HepG2 (cell line): Measurements from ENCODE around the gene LRATD1. TPM values are rescaled to one million over a fixed set of nuclear protein-coding genes. Genes with fewer than 3 reads are reported as not detected.
A peak's percentile ranks its signal among the peaks of the same experiment; 100 is the strongest.

Experiments
- ATAC-seq: fragments of 200-7000 bp; cut with Tn5 transposase; 3 replicates; pipeline ENCODE4 v1.9.1; 2020; ENCODE audit warnings: mild to moderate bottlenecking, moderate library complexity
- BruUV-seq: library from RNA; stranded (reverse); fragments of 400-500 nt; replicated peaks from 2 replicates; lab custom pipeline; 2021; lab: Mats Ljungman, UMichigan
- CTCF ChIA-PET: fragments of 300-600 bp; formaldehyde crosslinking; extraction: SDS; loops from one replicate; lab custom pipeline; 2021; ENCODE audit warnings: low total read pairs, inconsistent platforms, low intra/inter-chr PET ratio; lab: Yijun Ruan, JAX
- POLR2A ChIA-PET: fragments of 350-600 bp; sonication (Branson Sonifier 250); formaldehyde crosslinking; loops from one replicate; lab custom pipeline; 2020; ENCODE audit warnings: antibody characterized with exemption, inconsistent platforms; lab: Yijun Ruan, JAX
- DNase-seq: peaks from one replicate; pipeline ENCODE4 v3.0.0-alpha.2; 2015; ENCODE audit warnings: low spot score
- FAIRE-seq: peaks from 3 replicates; lab custom pipeline; 2011; peaks lifted over from hg19 to GRCh38; lab: Jason Lieb, UNC
- H2AFZ ChIP-seq: one replicate; pipeline ENCODE4 v1.6.1; 2011; ENCODE audit warnings: low read length, inconsistent platforms
- H3K27ac ChIP-seq: fragments of 300-600 bp; 3 replicates; pipeline ENCODE4 v1.8.0; 2011; ENCODE audit warnings: mixed run types, mild to moderate bottlenecking, mixed read lengths, low read length, inconsistent platforms; ENCODE audit not compliant: insufficient read depth; ENCODE audit errors: extremely low read length
- H3K27me3 ChIP-seq, 2 experiments: fragments of 200-600 bp in 1 of 2; 2 replicates in 1 of 2; 3 replicates in 1 of 2; pipeline versions ENCODE4 v1.6.0 to v1.8.0; 2011; ENCODE audit warnings: low read length in 2 of 2, mild to moderate bottlenecking in 2 of 2, moderate library complexity in 2 of 2, inconsistent platforms in 1 of 2; ENCODE audit not compliant: insufficient read depth in 2 of 2, control insufficient read depth in 1 of 2
- H3K36me3 ChIP-seq, 2 experiments: fragments of 200-600 bp in 1 of 2; replicated peaks in 1 of 2; 2 replicates in 1 of 2; 3 replicates in 1 of 2; pipeline versions ENCODE4 v1.5.1 to v1.8.0; 2011; ENCODE audit warnings: low read length in 2 of 2, inconsistent platforms in 1 of 2; ENCODE audit not compliant: insufficient read depth in 2 of 2, control insufficient read depth in 1 of 2
- H3K4me1 ChIP-seq: 2 replicates; pipeline ENCODE4 v1.5.1; 2012; ENCODE audit warnings: low read length, inconsistent platforms; ENCODE audit not compliant: insufficient read depth
- H3K4me2 ChIP-seq: 2 replicates; pipeline ENCODE4 v1.6.0; 2011; ENCODE audit warnings: low read depth, low read length, inconsistent platforms
- H3K4me3 ChIP-seq, 3 experiments: fragments of 200-600 bp in 1 of 3; sonication (generic), shearing (Covaris generic) in 1 of 3; replicated peaks in 1 of 3; 2 replicates each; pipeline ENCODE4 v1.5.1; 2011 to 2016; ENCODE audit warnings: low read length in 3 of 3, inconsistent platforms in 2 of 3, low read depth in 2 of 3, mild to moderate bottlenecking in 2 of 3, control low read depth in 1 of 3, mixed read lengths in 1 of 3; ENCODE audit not compliant: insufficient read depth in 1 of 3
- H3K79me2 ChIP-seq: one replicate; pipeline ENCODE4 v1.6.1; 2011; ENCODE audit warnings: low read length, inconsistent platforms; ENCODE audit not compliant: insufficient read depth
- H3K9ac ChIP-seq: 2 replicates; pipeline ENCODE4 v1.6.0; 2011; ENCODE audit warnings: mild to moderate bottlenecking, low read depth, low read length, inconsistent platforms; ENCODE audit not compliant: insufficient read depth
- H3K9me3 ChIP-seq: 2 replicates; pipeline ENCODE4 v1.5.1; 2012; ENCODE audit warnings: mild to moderate bottlenecking, low read length
- H4K20me1 ChIP-seq: 2 replicates; pipeline ENCODE4 v1.6.0; 2011; ENCODE audit warnings: inconsistent platforms, mild to moderate bottlenecking, low read length, moderate library complexity; ENCODE audit not compliant: insufficient read depth
- CEBPB ChIP-seq: IDR thresholded peaks from 2 replicates; pipeline ENCODE4 v1.6.1; 2011; ENCODE audit warnings: low read depth, low read length, improper control_type of control experiment, borderline replicate concordance
- ETV5 ChIP-seq: IDR thresholded peaks from 2 replicates; pipeline ENCODE4 v1.6.1; 2018; ENCODE audit warnings: missing biosample characterization, missing genetic modification reagents, inconsistent platforms, borderline replicate concordance
- FOSL2 ChIP-seq: sonication (generic); formaldehyde crosslinking; IDR thresholded peaks from 2 replicates; pipeline ENCODE4 v1.4.0; 2020; ENCODE audit warnings: missing genetic modification reagents
- GABPA ChIP-seq, 2 experiments: IDR thresholded peaks; 2 replicates each; pipeline ENCODE4 v1.6.1; 2011 to 2016; ENCODE audit warnings: low read depth in 2 of 2, low read length in 1 of 2, missing biosample characterization in 1 of 2, missing genetic modification characterization in 1 of 2
- HNF4A ChIP-seq: sonication (generic); formaldehyde crosslinking; IDR thresholded peaks from 2 replicates; pipeline ENCODE4 v1.4.0; 2020; ENCODE audit warnings: missing genetic modification reagents
- KAT2B ChIP-seq: fragments of 150-350 bp; IDR thresholded peaks from 2 replicates; pipeline ENCODE4 v1.6.1; 2014; ENCODE audit warnings: low read depth, low read length, borderline replicate concordance
- KAT7 ChIP-seq: IDR thresholded peaks from 2 replicates; pipeline ENCODE4 v1.6.1; 2018; ENCODE audit warnings: borderline replicate concordance, missing compliant biosample characterization
- POLR2A ChIP-seq, 2 experiments: IDR thresholded peaks; 2 replicates each; pipeline ENCODE4 v1.6.1; 2011; ENCODE audit warnings: low read depth in 2 of 2, low read length in 2 of 2, mild to moderate bottlenecking in 1 of 2, moderate library complexity in 1 of 2; ENCODE audit not compliant: insufficient read depth in 1 of 2
- ZNF10 ChIP-seq: sonication (generic); formaldehyde crosslinking; IDR thresholded peaks from 2 replicates; pipeline ENCODE4 v1.4.0; 2020; ENCODE audit warnings: mild to moderate bottlenecking, low read depth, missing genetic modification reagents, borderline replicate concordance
- ZNF280D ChIP-seq: sonication (generic); formaldehyde crosslinking; IDR thresholded peaks from 2 replicates; pipeline ENCODE4 v1.5.1; 2020; ENCODE audit warnings: mild to moderate bottlenecking, missing genetic modification reagents
- ZNF557 ChIP-seq: sonication (generic); formaldehyde crosslinking; IDR thresholded peaks from 2 replicates; pipeline ENCODE4 v1.4.0; 2020; ENCODE audit warnings: missing genetic modification reagents
- ZNF644 ChIP-seq: IDR thresholded peaks from 2 replicates; pipeline ENCODE4 v1.6.1; 2016; ENCODE audit warnings: low read depth
- ZNF83 ChIP-seq: sonication (generic); formaldehyde crosslinking; IDR thresholded peaks from 2 replicates; pipeline ENCODE4 v1.4.0; 2020; ENCODE audit warnings: missing genetic modification reagents, mild to moderate bottlenecking, borderline replicate concordance
- ZSCAN25 ChIP-seq: sonication (generic); formaldehyde crosslinking; IDR thresholded peaks from 2 replicates; pipeline ENCODE4 v1.8.0; 2022; ENCODE audit warnings: mild to moderate bottlenecking, missing genetic modification reagents
- WGBS: methylation state at CpG from one replicate; pipeline ENCODE4 v1.1.6; 2017; ENCODE audit warnings: low lambda C conversion rate; 5-methylcytosine and 5-hydroxymethylcytosine counted together
- in situ Hi-C: cut with HindIII; loops from 2 replicates; pipeline ENCODE4 v1.10.0; 2017; ENCODE audit warnings: low pct_unique_long_range_greater_than_20kb; ENCODE audit not compliant: extremely low pct_ligation_motif_present
- intact Hi-C: fragments of 100-400 bp; cut with micrococcal nuclease; formaldehyde crosslinking; loops from one replicate; pipeline ENCODE4 v1.10.0; 2022; ENCODE audit not compliant: unreplicated experiment
- polyA plus RNA-seq, 8 experiments: library from polyadenylated mRNA; depleted of rRNA in 3 of 8; stranded (reverse) in 7 of 8; unstranded in 1 of 8; fragments of >200 nt; fragmentation: Illumina TruSeq in 4 of 8; extraction: Trizol in 4 of 8; gene quantifications; 2 replicates each; pipeline versions ENCODE4 v1.2.1 to v1.2.3, GENCODE V29; 2011 to 2016; ENCODE audit warnings: low read depth in 4 of 8, missing spikeins in 1 of 8, mixed read lengths in 1 of 8; ENCODE audit not compliant: insufficient read depth in 1 of 8
- total RNA-seq, 5 experiments: library from RNA; depleted of rRNA; stranded (reverse); fragments of >200 nt; fragmentation: Illumina TruSeq; extraction: Trizol; gene quantifications; 2 replicates each; pipeline ENCODE4 v1.2.3, GENCODE V29; 2016; ENCODE audit warnings: low read depth in 1 of 5

Gene LRATD1
- total and polyA plus RNA-seq, 2 of the 13 experiments (the other 11 are each of a cell fraction or from before 2014, with no cell fraction given), result 0.07 TPM; not detected in 1

- Histone ChIP-seq H3K9me3 (no peaks in the 10 kb centered on the region), H3K27me3 (no peaks in the 10 kb centered on the region; a peak in 1 of 5 replicates), H3K36me3 (no peaks in the 10 kb centered on the region), H3K4me3 (no peak overlapping the region), H3K4me1 (no peaks in the 10 kb centered on the region), H2AFZ (no peak overlapping the region), H3K4me2 (no peak overlapping the region), H3K79me2 (no peaks in the 10 kb centered on the region), H3K9ac (no peak overlapping the region), H4K20me1 (no peaks in the 10 kb centered on the region), H3K27ac (no peak overlapping the region)
- intact Hi-C loops (no loop called here), in situ Hi-C loops (no loop called here)
- WGBS, result 15% methylated on average over 4 of the region's 4 CpGs
- no peak for FAIRE-seq
- BruUV-seq, result no TSS peak
- ATAC-seq, result peak; percentile 82
- peak; percentile 20 for DNase-seq
- POLR2A ChIA-PET, result no interaction called here
- 0 out of 2 replicates have a peak, but pooled peaks have one; percentile 1 for TF ChIP-seq CEBPB
- no peak for TF ChIP-seq KAT2B
- no peak for TF ChIP-seq KAT7 (CRISPR knock-in tag)
- TF ChIP-seq HNF4A (CRISPR knock-in tag), result peak; percentile 14; the same call in 1 of the 2 replicates
- TF ChIP-seq ZNF83 (CRISPR knock-in tag), result no peak
- TF ChIP-seq ZNF557, result no peak
- TF ChIP-seq ZNF280D (CRISPR knock-in tag), result no peak
- TF ChIP-seq ETV5 (CRISPR knock-in tag), result peak; percentile 20; the same call in 1 of the 2 replicates
- 0 out of 2 replicates have a peak, but pooled peaks have one; percentile 29 for TF ChIP-seq ZNF644
- TF ChIP-seq POLR2A (IDR thresholded peaks at IDR 0.05; ENCODE audit: insufficient read depth in 1 of 2, low read depth in 2 of 2, low read length in 2 of 2), result no peak
- no peak for TF ChIP-seq GABPA (IDR thresholded peaks at IDR 0.05; ENCODE audit: low read depth, low read length)
- TF ChIP-seq GABPA (CRISPR knock-in tag; IDR thresholded peaks at IDR 0.05; ENCODE audit: low read depth), result peak; percentile 39; the same call in 1 of the 2 replicates
- TF ChIP-seq ZNF10, result no peak
- peak; percentile 48 for TF ChIP-seq FOSL2 (CRISPR knock-in tag)
- TF ChIP-seq ZSCAN25 (CRISPR knock-in tag), result no peak
- CTCF ChIA-PET, result no interaction called here
These were observed 16.2 kb upstream of the LRATD1 start for GRCh38 chr2:14616342-14616741.
